Stimulated activated CD8-positive, alpha-beta memory T cell treated with anti-CD3 and anti-CD28 coated beads, Interleukin-2, amount 100 ng/mL, for 48 hours (primary cell): ENCODE results near the gene PNPLA2.

Source experiments
- DNase-seq, 2 donors: peaks; one replicate each; pipeline ENCODE4 v3.0.0-alpha.2; 2020; ENCODE audit warnings: low read depth in 2 of 2

PNPLA2 gene

GRCh38 chr11:797296-798092, 21.2 kb upstream of the PNPLA2 start:
- peak; percentile 66 to 76 for DNase-seq

GRCh38 chr11:798093-798713, 20.5 kb upstream of the PNPLA2 start, which contains the start of gene SLC25A22:
Gene SLC25A22 (minus strand): TSS chr11:798281. CDS start chr11:795006, 3,275 bp downstream.
- peak; percentile 76 to 79 for DNase-seq

- no peak for DNase-seq
Measured at GRCh38 chr11:799641-800316, 18.9 kb upstream of the PNPLA2 start.

GRCh38 chr11:800473-800872, 18.2 kb upstream of the PNPLA2 start:
- no peak for DNase-seq

- DNase-seq: no peak
Measured at GRCh38 chr11:801097-801780, 17.5 kb upstream of the PNPLA2 start.

- no peak for DNase-seq
Measured at GRCh38 chr11:802018-802617, 16.6 kb upstream of the PNPLA2 start.

GRCh38 chr11:802693-803466, 15.8 kb upstream of the PNPLA2 start:
- DNase-seq: no peak

- DNase-seq: no peak
Measured at GRCh38 chr11:803467-803742, 15.3 kb upstream of the PNPLA2 start.

- DNase-seq: no peak
Measured at GRCh38 chr11:803770-804598, 14.7 kb upstream of the PNPLA2 start.

GRCh38 chr11:804599-804964, 14.1 kb upstream of the PNPLA2 start:
- no peak for DNase-seq

GRCh38 chr11:808427-809286, 10.1 kb upstream of the PNPLA2 start:
- DNase-seq: no peak

GRCh38 chr11:809287-810039, 9.3 kb upstream of the PNPLA2 start, which contains the start of gene RPLP2:
Gene RPLP2 (plus strand): TSS chr11:809967. CDS start chr11:810235, 268 bp downstream.
- peak; percentile 96 to 98 for DNase-seq

- no peak for DNase-seq
Measured at GRCh38 chr11:810040-810567, 8.6 kb upstream of the PNPLA2 start.

- no peak for DNase-seq
Measured at GRCh38 chr11:811446-812245, 7.1 kb upstream of the PNPLA2 start.

GRCh38 chr11:812390-812789, 6.3 kb upstream of the PNPLA2 start:
- DNase-seq: no peak

GRCh38 chr11:813072-813455, 5.7 kb upstream of the PNPLA2 start:
- DNase-seq: no peak

- DNase-seq: no peak
Measured at GRCh38 chr11:813456-814096, 5.1 kb upstream of the PNPLA2 start.
